Measurements from ENCODE around the gene TALDO1. TPM values are rescaled to one million over a fixed set of nuclear protein-coding genes. Genes with fewer than 3 reads are reported as not detected.

TALDO1 gene
- total RNA-seq, 1 experiment from 2014 or later: 266 TPM

DNA sequence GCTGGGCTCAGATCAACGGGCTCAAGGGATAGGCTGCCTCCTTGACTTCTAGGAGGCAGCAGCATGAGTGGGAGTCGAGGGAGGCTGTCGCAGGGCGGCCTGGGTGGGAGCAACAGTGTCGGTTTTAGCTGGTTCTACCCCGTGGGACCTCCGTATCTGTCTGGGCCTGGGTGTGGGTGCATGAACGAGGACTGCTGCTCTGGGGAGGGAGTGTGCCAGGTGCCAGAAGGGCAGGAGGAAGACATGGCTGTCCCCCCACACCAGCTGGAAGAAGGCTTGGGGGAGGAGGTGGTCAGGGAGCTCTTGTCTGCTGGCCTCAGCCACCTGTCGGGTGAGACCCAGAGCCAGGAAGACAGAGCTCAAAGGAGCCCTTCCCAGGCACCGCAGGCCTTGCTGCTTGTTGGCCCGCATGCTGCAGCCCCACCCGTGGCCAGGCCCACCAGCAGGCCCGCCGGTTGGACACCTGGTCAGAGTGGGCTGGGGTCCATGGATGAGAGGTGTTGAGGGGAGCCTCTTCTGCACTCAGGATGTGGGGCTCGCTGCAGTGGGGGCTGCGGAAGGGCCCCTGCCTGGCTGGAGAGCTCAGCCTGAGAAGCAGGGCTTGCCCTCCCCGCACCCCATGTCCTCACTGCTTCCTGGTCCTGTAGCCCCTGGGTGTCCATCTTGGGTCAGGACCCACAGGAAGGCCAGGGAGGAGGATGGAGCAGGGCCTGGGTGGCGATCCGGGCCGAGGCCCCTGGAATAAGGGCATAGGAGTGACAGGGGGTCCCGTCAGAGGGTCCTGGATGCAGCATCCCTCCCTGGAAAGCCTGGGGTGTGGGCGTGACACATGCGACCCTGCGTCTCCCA is 39.2 kb downstream of the TALDO1 start:
- no peak for DNase-seq (ENCODE audit: low read depth)

DNA sequence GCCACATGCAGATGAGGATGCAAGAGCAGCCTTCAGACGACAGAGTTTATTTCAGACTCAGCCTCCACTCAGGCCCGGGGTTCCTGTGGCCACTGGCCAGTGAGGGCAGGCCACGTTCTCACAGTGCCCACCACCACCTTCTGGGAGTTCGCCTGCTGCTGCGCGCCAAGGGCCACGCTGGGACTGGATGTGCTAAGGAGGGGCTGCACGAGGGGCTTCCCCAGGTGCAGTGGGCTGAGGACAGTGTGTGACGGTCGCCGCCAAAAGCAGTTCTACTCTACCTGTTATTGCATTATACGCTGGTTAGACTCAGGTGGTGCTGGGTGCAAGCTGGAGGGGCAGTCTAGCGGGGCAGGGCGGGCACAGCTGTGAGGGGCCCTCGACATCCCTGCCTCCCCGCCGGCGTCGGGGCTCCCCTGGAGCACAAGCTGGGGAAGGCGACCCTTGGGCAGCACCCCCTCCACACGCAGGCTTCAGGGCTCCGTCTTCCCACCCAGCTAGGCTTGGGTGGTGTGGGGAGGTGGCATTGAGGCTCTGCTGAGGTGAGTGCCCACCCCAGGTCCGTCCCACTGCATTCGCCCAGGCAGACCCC is 39.9 kb downstream of the TALDO1 start:
- DNase-seq (ENCODE audit: low read depth): no peak

DNA sequence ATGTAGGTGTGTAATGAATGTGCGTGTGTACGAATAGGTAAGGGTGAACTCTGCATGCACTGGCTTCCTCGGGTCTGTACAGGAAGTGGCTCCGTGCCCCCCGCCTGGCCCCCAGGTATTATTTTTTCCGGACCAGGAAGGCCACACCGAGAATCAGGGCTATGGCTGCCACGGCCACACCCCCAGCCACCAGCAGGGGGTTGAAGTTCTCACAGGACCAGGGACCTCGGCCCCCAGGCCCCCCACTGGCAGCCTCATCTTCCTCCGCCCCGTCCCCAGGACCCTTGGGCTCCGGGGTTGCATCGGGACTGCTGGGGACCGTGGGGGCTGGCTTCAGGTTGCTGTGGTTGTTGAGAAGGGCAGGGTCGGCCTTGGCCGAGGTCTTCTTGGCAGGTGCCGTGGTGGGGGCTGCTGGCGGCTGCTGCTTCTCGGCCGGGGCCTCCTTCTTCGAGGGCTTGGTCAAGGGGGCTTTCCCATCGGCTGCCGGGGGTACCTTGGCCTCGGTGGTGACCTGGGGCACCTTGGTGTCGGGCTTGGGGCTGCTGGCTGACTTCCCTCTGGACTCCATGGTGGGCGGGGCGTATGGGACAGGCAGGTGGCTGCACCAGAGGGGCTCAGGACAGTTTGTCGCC is 40.9 kb downstream of the TALDO1 start:
- no peak for DNase-seq (ENCODE audit: low read depth)

DNA sequence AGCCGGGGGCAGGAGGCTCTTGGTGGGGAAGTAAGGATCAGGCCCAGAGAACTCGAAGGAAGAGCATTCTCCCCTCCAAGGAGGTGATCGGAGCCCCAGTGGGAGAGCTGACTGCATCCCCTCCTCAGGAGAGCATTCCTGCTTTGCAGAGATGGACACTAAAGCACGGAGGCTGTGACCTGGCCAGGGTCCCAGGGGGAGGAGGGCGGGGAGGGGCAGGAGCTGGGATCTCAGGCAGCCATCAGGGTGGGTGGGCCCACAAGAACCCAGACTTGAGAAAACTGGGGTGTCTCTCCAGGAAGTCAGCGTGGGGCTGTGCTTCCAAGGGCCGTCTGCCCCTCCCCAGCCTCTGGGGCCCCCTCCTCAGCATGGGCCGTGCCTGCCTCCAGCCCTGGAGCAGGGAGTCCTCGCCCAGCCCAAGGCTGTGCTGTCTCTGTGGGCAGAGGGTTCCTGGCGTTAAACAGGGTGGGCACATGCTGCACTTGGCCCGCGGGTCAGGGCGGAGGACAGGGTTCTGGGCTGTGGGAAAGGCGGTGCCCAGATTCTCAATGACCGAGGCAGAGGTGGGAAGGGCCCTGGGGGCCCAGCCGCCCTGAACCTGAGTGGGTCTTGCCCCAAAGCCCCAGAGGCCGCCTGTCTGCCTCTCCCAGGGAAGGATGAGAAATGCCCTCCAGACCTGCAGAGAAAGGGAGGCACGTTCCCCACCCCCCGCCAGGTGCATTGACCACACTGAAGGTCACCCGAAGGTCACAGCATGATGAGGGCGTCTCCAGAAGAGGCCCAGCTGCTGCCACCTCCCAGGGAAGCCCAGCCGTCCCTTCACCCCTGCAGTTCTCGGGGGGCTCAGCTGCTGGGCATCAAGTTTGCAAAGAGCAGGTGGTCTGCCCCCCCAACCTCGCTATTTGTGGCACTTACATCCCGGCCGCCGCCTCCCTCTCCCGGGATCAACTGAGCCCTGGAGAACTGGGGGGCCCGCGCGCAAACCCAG is 42.0 kb downstream of the TALDO1 start:
- DNase-seq (ENCODE audit: low read depth): no peak

- no peak for DNase-seq (ENCODE audit: low read depth)
Measured at GRCh38 chr11:789943-790342, 42.7 kb downstream of the TALDO1 start, which contains the start of gene CEND1. Gene CEND1 (minus strand): TSS chr11:790090. CDS start chr11:788576, 1,514 bp downstream.

DNA sequence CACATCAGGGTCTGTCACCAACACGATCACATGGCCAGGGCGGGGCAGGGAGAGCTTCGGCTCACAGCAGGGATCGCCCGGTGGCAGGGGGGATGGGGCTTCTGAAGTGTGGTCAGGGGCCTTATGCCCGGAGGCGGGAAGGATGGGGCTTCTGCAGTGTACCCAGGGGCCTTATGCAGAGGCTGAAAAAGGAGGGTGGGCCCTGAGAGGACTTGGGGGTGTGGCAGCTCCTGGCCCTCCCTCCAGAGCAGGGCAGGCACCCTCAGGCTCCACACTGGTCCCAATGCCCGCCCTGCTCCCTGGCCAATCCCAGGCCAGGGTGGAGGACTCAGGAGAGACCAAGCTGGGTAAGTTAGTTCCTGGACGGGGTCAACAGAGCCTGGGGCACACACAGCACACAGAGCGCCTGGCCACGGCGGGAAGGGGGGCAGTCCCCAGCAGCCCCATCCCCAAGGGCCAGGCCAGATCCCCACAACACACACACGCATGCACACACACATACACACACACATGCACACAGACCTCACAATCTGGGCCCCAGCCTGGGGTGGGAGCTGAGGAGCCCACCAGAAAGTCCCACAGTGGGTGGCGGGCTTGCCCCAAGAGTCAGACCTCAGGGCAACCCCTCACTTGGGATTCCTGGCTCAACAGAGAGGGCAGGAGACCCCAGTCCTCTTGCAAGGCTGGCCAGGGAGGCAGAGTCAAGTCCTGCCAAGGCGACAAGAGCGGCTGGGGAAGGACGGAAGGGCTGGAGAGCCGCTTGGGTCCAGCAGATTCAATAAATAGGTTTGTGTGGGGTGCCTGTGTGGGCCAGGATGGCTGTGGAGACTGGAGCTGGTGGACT is 43.7 kb downstream of the TALDO1 start:
- DNase-seq (ENCODE audit: low read depth): peak; percentile 52

- DNase-seq (ENCODE audit: low read depth): no peak
Measured at GRCh38 chr11:791658-792534, 44.6 kb downstream of the TALDO1 start.

GRCh38 chr11:792535-792821 is 45.2 kb downstream of the TALDO1 start:
- DNase-seq (ENCODE audit: low read depth): no peak

- DNase-seq (ENCODE audit: low read depth): no peak
Measured at GRCh38 chr11:792873-793272, 45.6 kb downstream of the TALDO1 start.

DNA sequence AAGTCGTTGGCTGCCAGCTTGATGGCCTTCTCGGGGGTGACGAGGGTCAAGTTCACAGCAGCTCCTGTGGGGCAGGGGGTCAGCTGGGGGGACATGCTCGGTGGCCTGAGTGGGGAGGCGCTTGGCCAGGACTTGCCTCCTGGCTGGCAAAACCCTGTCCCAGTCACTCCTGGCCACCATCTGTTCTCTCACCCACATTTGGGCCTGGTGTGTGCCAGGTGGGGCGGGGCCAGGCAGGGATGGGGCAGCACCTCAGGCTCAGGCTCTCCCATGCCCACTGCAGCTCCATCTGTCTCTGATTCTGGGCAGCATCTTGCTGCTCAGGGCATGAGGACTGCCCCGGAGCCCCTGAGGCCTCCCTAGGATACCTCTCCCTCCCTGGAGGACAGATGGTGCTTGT is 46.3 kb downstream of the TALDO1 start:
- DNase-seq (ENCODE audit: low read depth): no peak

- no peak for DNase-seq (ENCODE audit: low read depth)
Measured at GRCh38 chr11:794013-794765, 46.9 kb downstream of the TALDO1 start.

DNA sequence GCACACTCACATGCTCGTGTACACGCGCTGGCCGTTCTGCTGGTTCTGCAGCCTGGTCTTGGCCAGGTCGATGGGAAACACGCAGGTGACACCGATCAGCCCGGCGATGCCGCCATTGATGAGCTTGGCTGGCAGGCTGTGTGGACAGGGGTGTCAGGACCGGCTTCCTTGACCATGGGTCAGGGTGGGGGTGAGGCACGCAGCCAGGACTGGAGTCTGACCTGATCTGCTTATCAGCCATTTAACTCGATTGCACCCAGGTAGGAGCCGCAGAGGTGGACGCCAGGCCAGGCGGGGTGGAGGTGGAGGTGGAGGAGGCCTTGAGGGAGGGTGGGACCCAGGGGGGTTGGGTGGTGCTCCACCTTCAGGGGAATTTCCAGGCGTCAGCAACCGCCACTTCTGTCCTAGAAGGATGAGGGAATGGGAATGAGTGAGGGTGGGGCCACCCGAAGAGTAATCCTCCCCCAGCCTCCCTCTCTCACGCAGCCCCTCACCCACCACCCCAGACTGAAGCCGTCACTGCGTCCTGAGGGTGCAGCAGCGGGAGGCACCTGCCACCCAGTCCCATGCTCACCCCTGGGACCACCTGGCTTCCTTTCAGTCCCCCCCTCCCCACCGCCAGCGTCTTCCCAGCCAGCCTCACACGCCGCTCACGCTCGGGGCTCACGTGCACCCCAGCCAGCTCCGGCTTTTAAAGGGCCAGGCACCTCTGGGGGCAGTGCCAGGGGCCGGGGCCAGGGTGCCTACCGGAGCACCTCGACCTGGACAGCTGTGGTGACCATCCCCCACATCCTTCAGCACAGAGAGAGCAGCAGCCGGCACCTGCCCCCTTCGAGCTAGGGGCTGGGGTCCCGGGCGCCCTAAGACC is 47.7 kb downstream of the TALDO1 start:
- no peak for DNase-seq (ENCODE audit: low read depth)

GRCh38 chr11:795634-796564 is 48.6 kb downstream of the TALDO1 start:
- DNase-seq (ENCODE audit: low read depth): peak; percentile 95

DNA sequence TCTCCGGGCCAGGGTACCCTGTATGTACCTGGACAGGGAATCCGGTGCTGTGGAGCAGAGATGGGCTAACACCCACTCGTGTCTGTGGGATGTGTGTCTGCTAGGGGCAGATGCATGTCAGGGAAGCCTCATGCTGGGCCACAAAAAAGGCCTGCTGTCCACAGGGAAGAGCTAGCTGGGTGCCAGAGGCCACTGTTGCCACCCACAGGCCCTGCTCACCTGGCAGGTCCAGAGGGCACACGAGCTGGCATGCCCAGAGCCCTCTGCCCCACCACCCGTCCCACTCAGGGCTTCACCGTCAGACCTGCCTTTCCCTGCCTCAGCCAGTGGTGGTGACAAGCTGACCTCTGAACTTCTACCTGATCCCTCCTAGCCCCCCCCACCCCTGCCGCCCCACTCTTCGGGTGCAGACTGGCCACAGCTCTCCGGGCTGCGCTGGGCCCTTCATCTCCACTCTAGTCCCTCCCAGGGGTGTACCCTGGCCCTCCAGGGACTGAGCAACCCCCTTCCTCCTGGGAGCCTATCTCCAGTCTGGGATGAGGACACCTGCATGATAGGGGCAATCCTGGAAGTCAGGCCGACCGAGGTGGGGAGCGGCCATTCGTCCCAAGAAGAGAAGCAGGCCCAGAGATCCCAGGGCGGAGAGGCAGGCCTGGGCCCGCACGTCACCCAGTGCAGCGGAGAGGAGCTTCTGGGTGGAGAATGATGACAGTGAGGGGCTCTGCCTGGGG is 49.5 kb downstream of the TALDO1 start:
- DNase-seq (ENCODE audit: low read depth): no peak

DNA sequence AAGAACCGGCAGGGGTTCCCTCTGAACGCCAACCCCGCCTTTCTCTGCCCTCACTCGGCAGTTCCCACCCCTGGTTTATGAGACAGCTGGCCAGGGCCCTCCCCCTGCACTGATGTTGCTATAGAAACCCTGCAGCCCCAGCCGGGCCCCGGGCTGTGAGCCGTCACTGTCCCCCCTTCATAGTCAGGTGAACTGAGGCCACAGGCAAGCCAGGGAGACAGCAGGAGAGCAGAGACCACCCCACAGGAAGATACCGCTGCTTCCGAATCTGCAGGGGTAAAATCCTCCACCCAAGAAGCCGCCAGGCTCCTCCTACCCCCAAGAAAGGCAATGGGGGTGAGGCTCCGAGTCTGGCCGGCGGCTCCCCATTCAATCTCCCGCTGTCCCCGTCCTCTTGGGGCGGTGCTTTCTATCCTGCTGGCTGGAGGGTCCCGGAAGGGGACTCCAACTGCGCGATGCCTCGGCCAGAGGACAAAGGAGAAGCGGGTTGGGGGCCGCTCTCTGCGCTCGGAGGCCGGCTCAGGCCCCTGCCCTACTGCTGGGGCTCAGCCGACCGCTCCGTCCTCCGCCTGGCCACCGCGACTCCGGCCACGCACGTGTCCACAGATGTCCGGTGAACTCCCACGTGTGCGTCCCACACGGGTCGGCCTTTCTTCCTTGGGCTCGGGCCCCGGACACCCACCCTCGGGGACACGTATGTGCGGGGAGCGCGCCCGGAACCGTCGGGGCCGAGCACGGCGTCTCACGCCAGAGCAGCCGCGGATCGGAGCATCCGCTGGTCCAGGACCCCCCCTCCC is 50.2 kb downstream of the TALDO1 start:
- DNase-seq (ENCODE audit: low read depth): peak; percentile 82
